Measurements from ENCODE around the gene OSBPL5.

Gene OSBPL5

GRCh38 chr11:3180869-3181268, 15.8 kb upstream of the OSBPL5 start:
- Histone ChIP-seq H3K4me3 (replicated peaks; ENCODE audit: low read depth, low read length) (no peak overlapping the region), H3K36me3 (ENCODE audit: control insufficient read depth, insufficient read depth, low read length) (no peaks in the 10 kb centered on the region), H3K27me3 (replicated peaks; ENCODE audit: control insufficient read depth, insufficient read depth, low read length) (no peaks in the 10 kb centered on the region)
- TF ChIP-seq CTCF (IDR thresholded peaks at IDR 0.05; ENCODE audit: insufficient read depth, low read length, poor library complexity, severe bottlenecking) = no peak
- DNase-seq (ENCODE audit: extremely low read depth, insufficient read length) = no peak

GRCh38 chr11:3178349-3178748, 13.2 kb upstream of the OSBPL5 start:
- H3K27me3 ChIP-seq (replicated peaks; ENCODE audit: control insufficient read depth, insufficient read depth, low read length) = no peaks in the 10 kb centered on the region
- no peak for TF ChIP-seq CTCF (IDR thresholded peaks at IDR 0.05; ENCODE audit: insufficient read depth, low read length, poor library complexity, severe bottlenecking)
- H3K36me3 ChIP-seq (ENCODE audit: control insufficient read depth, insufficient read depth, low read length) = no peaks in the 10 kb centered on the region
- H3K4me3 ChIP-seq (replicated peaks; ENCODE audit: low read depth, low read length) = no peak overlapping the region
- DNase-seq (ENCODE audit: extremely low read depth, insufficient read length) = no peak

GRCh38 chr11:3177931-3178330, 12.8 kb upstream of the OSBPL5 start:
- Histone ChIP-seq H3K36me3 (ENCODE audit: control insufficient read depth, insufficient read depth, low read length) (no peaks in the 10 kb centered on the region), H3K4me3 (replicated peaks; ENCODE audit: low read depth, low read length) (no peak overlapping the region), H3K27me3 (replicated peaks; ENCODE audit: control insufficient read depth, insufficient read depth, low read length) (no peaks in the 10 kb centered on the region)
- no peak for TF ChIP-seq CTCF (IDR thresholded peaks at IDR 0.05; ENCODE audit: insufficient read depth, low read length, poor library complexity, severe bottlenecking)
- DNase-seq (ENCODE audit: extremely low read depth, insufficient read length) = no peak

- DNase-seq (ENCODE audit: extremely low read depth, insufficient read length) = no peak
- no peaks in the 10 kb centered on the region for H3K36me3 ChIP-seq (ENCODE audit: control insufficient read depth, insufficient read depth, low read length)
- no peak overlapping the region for H3K4me3 ChIP-seq (replicated peaks; ENCODE audit: low read depth, low read length)
- H3K27me3 ChIP-seq (replicated peaks; ENCODE audit: control insufficient read depth, insufficient read depth, low read length) = no peaks in the 10 kb centered on the region
- TF ChIP-seq CTCF (IDR thresholded peaks at IDR 0.05; ENCODE audit: insufficient read depth, low read length, poor library complexity, severe bottlenecking) = no peak
Measured at GRCh38 chr11:3176487-3176886, 11.4 kb upstream of the OSBPL5 start.

GRCh38 chr11:3175194-3175593, 10.1 kb upstream of the OSBPL5 start:
- no peak overlapping the region for H3K4me3 ChIP-seq (replicated peaks; ENCODE audit: low read depth, low read length)
- DNase-seq (ENCODE audit: extremely low read depth, insufficient read length) = no peak
- no peaks in the 10 kb centered on the region; the same call in 1 of the 2 replicates for H3K27me3 ChIP-seq (replicated peaks; ENCODE audit: control insufficient read depth, insufficient read depth, low read length)
- H3K36me3 ChIP-seq (ENCODE audit: control insufficient read depth, insufficient read depth, low read length) = no peaks in the 10 kb centered on the region
- no peak for TF ChIP-seq CTCF (IDR thresholded peaks at IDR 0.05; ENCODE audit: insufficient read depth, low read length, poor library complexity, severe bottlenecking)

GRCh38 chr11:3174387-3174786, 9.3 kb upstream of the OSBPL5 start:
- no peak overlapping the region for H3K4me3 ChIP-seq (replicated peaks; ENCODE audit: low read depth, low read length)

More at GRCh38 chr11:3174387-3174786, 9.3 kb upstream of the OSBPL5 start:
- TF ChIP-seq CTCF (IDR thresholded peaks at IDR 0.05; ENCODE audit: insufficient read depth, low read length, poor library complexity, severe bottlenecking) = no peak
- Histone ChIP-seq H3K36me3 (ENCODE audit: control insufficient read depth, insufficient read depth, low read length) (no peaks in the 10 kb centered on the region), H3K27me3 (replicated peaks; ENCODE audit: control insufficient read depth, insufficient read depth, low read length) (no peaks in the 10 kb centered on the region; the same call in 1 of the 2 replicates)
- no peak for DNase-seq (ENCODE audit: extremely low read depth, insufficient read length)

All from GM06990 (cell line).